GM12872 (cell line): Measurements from ENCODE around the gene TMEM181.

Experiments used
- CTCF ChIP-seq: IDR thresholded peaks from 3 replicates; pipeline ENCODE4 v1.5.1; 2011; ENCODE audit warnings: low read depth, mild to moderate bottlenecking, low read length, moderate library complexity; ENCODE audit not compliant: insufficient read depth

TMEM181 gene

GRCh38 chr6:158624684-158625682, 65.1 kb downstream of the TMEM181 start:
- TF ChIP-seq CTCF = no peak

GRCh38 chr6:158625881-158626305, 66.0 kb downstream of the TMEM181 start:
- TF ChIP-seq CTCF = no peak

- TF ChIP-seq CTCF = no peak
These were observed 66.7 kb downstream of the TMEM181 start for GRCh38 chr6:158626360-158627167.

GRCh38 chr6:158627168-158627939, 67.5 kb downstream of the TMEM181 start:
- no peak for TF ChIP-seq CTCF

- TF ChIP-seq CTCF = no peak
These were observed 68.0 kb downstream of the TMEM181 start for GRCh38 chr6:158627940-158628211.

GRCh38 chr6:158628542-158628941, 68.7 kb downstream of the TMEM181 start:
- TF ChIP-seq CTCF = no peak
